K562 (cell line): ENCODE measurements around the gene ATF1. TPM values are rescaled to one million over a fixed set of nuclear protein-coding genes. Genes with fewer than 3 reads are reported as not detected.
"Not testable (repeated sequence)": the region's sequence is repeated elsewhere in the genome, so short reads cannot be mapped to it uniquely, and the experiment has no call there.

ENCODE experiments used
- ATAC-seq: fragments of 200-7000 bp; cut with Tn5 transposase; 3 replicates; pipeline ENCODE4 v1.9.1; 2020; ENCODE audit warnings: moderate library complexity
- BruUV-seq: library from RNA; stranded (reverse); fragments of 400-500 nt; replicated peaks from 2 replicates; lab custom pipeline; 2021; lab: Mats Ljungman, UMichigan
- CTCF ChIA-PET: fragments of 300-600 bp; formaldehyde crosslinking; extraction: SDS; loops from one replicate; lab custom pipeline; 2021; ENCODE audit warnings: low intra/inter-chr PET ratio; lab: Yijun Ruan, JAX
- POLR2A ChIA-PET: fragments of 300-600, 350-650 bp; sonication (Branson Sonifier 250); formaldehyde crosslinking; extraction: SDS; loops from one replicate; lab custom pipeline; 2021; ENCODE audit warnings: antibody characterized with exemption, inconsistent platforms; lab: Yijun Ruan, JAX
- DNase-seq, 4 experiments: peaks; one replicate each; pipeline versions ENCODE4 v3.0.0 to v3.0.0-alpha.2; 2011 to 2018; ENCODE audit warnings: low spot score in 3 of 4, mixed read lengths in 3 of 4; ENCODE audit errors: extremely low read depth in 1 of 4
- FAIRE-seq: peaks from 2 replicates; lab custom pipeline; 2011; peaks lifted over from hg19 to GRCh38; lab: Jason Lieb, UNC
- H2AFZ ChIP-seq: 2 replicates; pipeline ENCODE4 v1.6.0; 2011; ENCODE audit warnings: low read depth, low read length, control low read depth, inconsistent platforms
- H3K27ac ChIP-seq: fragments of 200-600 bp; 3 replicates; pipeline ENCODE4 v1.8.0; 2011; ENCODE audit warnings: low read depth, mild to moderate bottlenecking, control low read depth, inconsistent platforms, low read length, moderate library complexity, mixed read lengths; ENCODE audit errors: extremely low read depth
- H3K27me3 ChIP-seq, 2 experiments: fragments of 300-600 bp in 1 of 2; 2 replicates in 1 of 2; 3 replicates in 1 of 2; pipeline versions ENCODE4 v1.6.0 to v1.8.0; 2011; ENCODE audit warnings: inconsistent platforms in 2 of 2, low read length in 2 of 2, mild to moderate bottlenecking in 1 of 2, mixed read lengths in 1 of 2, moderate library complexity in 1 of 2; ENCODE audit not compliant: control insufficient read depth in 2 of 2, insufficient read depth in 2 of 2
- H3K36me3 ChIP-seq: fragments of 300-600 bp; 3 replicates; pipeline ENCODE4 v1.8.0; 2011; ENCODE audit warnings: mild to moderate bottlenecking, low read length, inconsistent platforms; ENCODE audit not compliant: control insufficient read depth, insufficient read depth
- H3K4me1 ChIP-seq, 2 experiments: fragments of 200-600 bp in 1 of 2; replicated peaks in 1 of 2; 2 replicates in 1 of 2; 3 replicates in 1 of 2; pipeline versions ENCODE4 v1.5.1 to v1.8.0; 2011; ENCODE audit warnings: inconsistent platforms in 2 of 2, low read length in 2 of 2, mild to moderate bottlenecking in 1 of 2, mixed read lengths in 1 of 2, moderate library complexity in 1 of 2; ENCODE audit not compliant: control insufficient read depth in 2 of 2, insufficient read depth in 2 of 2
- H3K4me2 ChIP-seq: 2 replicates; pipeline ENCODE4 v1.6.1; 2011; ENCODE audit warnings: low read length, control low read depth, inconsistent platforms, mixed read lengths; ENCODE audit not compliant: insufficient read depth
- H3K4me3 ChIP-seq: fragments of 200-600 bp; sonication (generic), shearing (Covaris generic); 2 replicates; pipeline ENCODE4 v1.5.1; 2016; ENCODE audit warnings: control low read depth, inconsistent platforms
- H3K79me2 ChIP-seq: fragments of 200-600 bp; 3 replicates; pipeline ENCODE4 v1.8.0; 2011; ENCODE audit warnings: low read length, inconsistent platforms; ENCODE audit not compliant: control insufficient read depth, insufficient read depth
- H3K9ac ChIP-seq, 2 experiments: 2 replicates each; pipeline versions ENCODE4 v1.6.0 to v1.6.1; 2011; ENCODE audit warnings: low read depth in 2 of 2, low read length in 2 of 2, control low read depth in 1 of 2, inconsistent platforms in 1 of 2, mild to moderate bottlenecking in 1 of 2, mixed read lengths in 1 of 2; ENCODE audit not compliant: insufficient read depth in 1 of 2
- H3K9me1 ChIP-seq: one replicate; pipeline ENCODE4 v1.6.0; 2011; ENCODE audit warnings: inconsistent platforms, mild to moderate bottlenecking, low read length, moderate library complexity; ENCODE audit not compliant: control insufficient read depth, insufficient read depth
- H3K9me3 ChIP-seq: replicated peaks from 2 replicates; pipeline ENCODE4 v1.5.1; 2011; ENCODE audit warnings: low read depth, low read length, inconsistent platforms; ENCODE audit not compliant: control insufficient read depth, insufficient read depth
- H4K20me1 ChIP-seq: replicated peaks from 2 replicates; pipeline ENCODE4 v1.6.1; 2011; ENCODE audit warnings: low read length, inconsistent platforms, mixed read lengths; ENCODE audit not compliant: control insufficient read depth, insufficient read depth
- AFF1 ChIP-seq, 2 experiments: fragments of 450-650 bp; IDR thresholded peaks; 2 replicates each; pipeline ENCODE4 v1.6.1; 2018; ENCODE audit warnings: mild to moderate bottlenecking in 2 of 2, low read depth in 1 of 2; ENCODE audit not compliant: partially characterized antibody in 2 of 2
- WGBS: fragments of 100-300 bp; shearing (Covaris generic); methylation state at CpG from one replicate; pipeline ENCODE4 v1.1.6; 2016; ENCODE audit warnings: low coverage, mixed read lengths; ENCODE audit not compliant: insufficient coverage; ENCODE audit errors: missing lambda C conversion rate; 5-methylcytosine and 5-hydroxymethylcytosine counted together
- in situ Hi-C: fragments of 300-500 bp; cut with MboI; formaldehyde crosslinking; loops from 4 replicates; pipeline ENCODE4 v1.15.0; 2018; ENCODE audit warnings: inconsistent platforms, mixed read lengths
- intact Hi-C: fragments of 100-400 bp; cut with micrococcal nuclease; formaldehyde crosslinking; loops from 2 replicates; pipeline ENCODE4 v1.14.2; 2022
- polyA plus RNA-seq, 8 experiments: library from polyadenylated mRNA; depleted of rRNA in 4 of 8; stranded (reverse) in 5 of 8; unstranded in 3 of 8; fragments of >200 nt; fragmentation: Nextera tagmentation in 2 of 8; fragmentation: Illumina TruSeq in 1 of 8; extraction: Ambion mirVana in 2 of 8; extraction: Trizol in 1 of 8; gene quantifications; 2 replicates each; pipeline versions ENCODE4 v1.2.1 to v1.2.3, GENCODE V29; 2011 to 2014; ENCODE audit warnings: inconsistent platforms in 1 of 8, missing spikeins in 1 of 8
- total RNA-seq, 7 experiments: library from RNA; depleted of rRNA in 6 of 7; stranded (reverse); fragments of >200 nt in 6 of 7; fragmentation: Illumina TruSeq in 2 of 7; extraction: Trizol in 2 of 7; gene quantifications; 2 replicates each; pipeline versions ENCODE4 v1.2.1 to v1.2.3, GENCODE V29; 2011 to 2021; ENCODE audit warnings: low replicate concordance in 1 of 7

The ATF1 gene
- total and polyA plus RNA-seq, 9 of the 15 experiments (the other 6 are each of a cell fraction or from before 2014, with no cell fraction given), result 19.8 to 83.5 (median 51.4) TPM

DNA sequence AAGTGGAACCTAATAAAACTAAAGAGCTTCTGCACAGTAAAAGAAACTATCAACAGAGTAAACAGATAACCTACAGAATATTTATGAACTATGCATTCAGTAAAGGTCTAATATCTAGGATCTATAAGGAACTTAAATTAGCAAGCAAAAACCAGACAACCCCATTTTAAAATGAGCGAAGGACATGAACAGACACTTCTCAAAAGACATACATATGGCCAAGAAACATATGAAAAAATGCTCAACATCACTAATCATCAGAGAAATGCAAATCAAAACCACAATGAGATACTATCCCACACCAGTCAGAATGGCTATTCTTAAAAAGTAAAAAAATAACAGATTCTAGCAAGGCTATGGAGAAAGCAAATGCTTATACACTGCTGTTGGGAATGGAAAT lies 91.3 kb downstream of the ATF1 start:
- BruUV-seq, H3K9me1 ChIP-seq, H3K4me3 ChIP-seq, CTCF ChIA-PET, H2AFZ ChIP-seq, H3K9ac ChIP-seq, H3K4me1 ChIP-seq, in situ Hi-C loops, H3K4me2 ChIP-seq, H3K27ac ChIP-seq, H3K27me3 ChIP-seq, H4K20me1 ChIP-seq, DNase-seq, FAIRE-seq, H3K9me3 ChIP-seq, H3K79me2 ChIP-seq, ATAC-seq, intact Hi-C loops, H3K36me3 ChIP-seq: not testable (repeated sequence)
- TF ChIP-seq AFF1 (IDR thresholded peaks at IDR 0.05; ENCODE audit: low read depth in 1 of 2, partially characterized antibody in 2 of 2), result peak in 1 of 2 experiments; percentile 98
- WGBS, result 83% methylated on average over 1 of the region's 1 CpG
- POLR2A ChIA-PET, result interaction anchor here (0.6 kb wide), 2 partner anchors 9 to 115 kb away, joined by 3 read pairs; no protein-coding TSS in a partner anchor
